Cerebellar nuclear complex (tissue), 1 donor: Measurements from ENCODE around the gene TP53I13.

Experiments used
- DNase-seq, 2 experiments: peaks; one replicate each; lab custom pipeline; 2025; lab: John Stamatoyannopoulos, UW

The TP53I13 gene

GRCh38 chr17:29593591-29594518 lies 25.4 kb downstream of the TP53I13 start:
- no peak for DNase-seq

- DNase-seq: no peak
Measured at GRCh38 chr17:29594519-29595090, 26.1 kb downstream of the TP53I13 start.

GRCh38 chr17:29595107-29595942 lies 26.8 kb downstream of the TP53I13 start:
- no peak for DNase-seq

GRCh38 chr17:29595943-29596774 lies 27.7 kb downstream of the TP53I13 start:
- DNase-seq: no peak

GRCh38 chr17:29596811-29597210 lies 28.3 kb downstream of the TP53I13 start:
- no peak for DNase-seq

GRCh38 chr17:29597361-29598172 lies 29.1 kb downstream of the TP53I13 start:
- DNase-seq: no peak

GRCh38 chr17:29603109-29603674 lies 34.7 kb downstream of the TP53I13 start:
- no peak for DNase-seq

- no peak for DNase-seq
Measured at GRCh38 chr17:29607557-29608195, 39.2 kb downstream of the TP53I13 start.

- DNase-seq: no peak
Measured at GRCh38 chr17:29608986-29609385, 40.5 kb downstream of the TP53I13 start.

- no peak for DNase-seq
Measured at GRCh38 chr17:29610395-29610794, 41.9 kb downstream of the TP53I13 start.

GRCh38 chr17:29611351-29612093 lies 43.0 kb downstream of the TP53I13 start:
- DNase-seq: no peak

GRCh38 chr17:29612094-29612403 lies 43.5 kb downstream of the TP53I13 start:
- no peak for DNase-seq

- DNase-seq: no peak
Measured at GRCh38 chr17:29612404-29613280, 44.1 kb downstream of the TP53I13 start.

GRCh38 chr17:29613352-29613837 lies 44.9 kb downstream of the TP53I13 start:
- peak in 1 of 2 experiments; percentile 69 for DNase-seq

GRCh38 chr17:29613856-29614255 lies 45.4 kb downstream of the TP53I13 start:
- DNase-seq: no peak

- no peak for DNase-seq
Measured at GRCh38 chr17:29614349-29615047, 46.0 kb downstream of the TP53I13 start.

- no peak for DNase-seq
Measured at GRCh38 chr17:29615048-29615385, 46.5 kb downstream of the TP53I13 start.
